22Rv1 (cell line): ENCODE data around the gene RP9.

Experiments used
- ZFX ChIP-seq: fragments of 450-650 bp; IDR thresholded peaks from 2 replicates; pipeline ENCODE4 v1.6.1; 2017; ENCODE audit warnings: antibody characterized with exemption, borderline replicate concordance
- TF ChIP-seq, protein P1 (sequence below): fragments of 450-650 bp; IDR thresholded peaks from 2 replicates; pipeline ENCODE4 v1.5.1; 2017; ENCODE audit warnings: mild to moderate bottlenecking

DNA sequence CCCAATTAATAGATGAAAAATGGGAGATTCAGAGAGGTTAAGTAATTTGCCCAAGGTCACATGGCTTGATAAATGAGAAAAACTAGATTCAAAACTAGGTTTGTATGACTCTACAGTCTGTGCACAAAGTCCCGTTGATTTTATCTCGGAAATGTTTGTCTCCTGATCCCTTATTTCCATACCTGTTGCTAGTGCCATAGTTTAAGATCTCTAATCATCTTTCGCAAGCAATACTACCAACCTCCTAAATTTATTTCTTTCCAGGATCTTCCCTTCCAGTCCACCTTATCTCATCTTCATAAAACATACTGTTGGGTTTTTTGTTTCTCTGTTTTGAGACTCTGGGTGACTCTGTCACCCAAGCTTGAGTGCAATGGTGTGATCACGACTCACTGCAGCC is 49.6 kb downstream of the RP9 start:
- TF ChIP-seq, protein P1, sequence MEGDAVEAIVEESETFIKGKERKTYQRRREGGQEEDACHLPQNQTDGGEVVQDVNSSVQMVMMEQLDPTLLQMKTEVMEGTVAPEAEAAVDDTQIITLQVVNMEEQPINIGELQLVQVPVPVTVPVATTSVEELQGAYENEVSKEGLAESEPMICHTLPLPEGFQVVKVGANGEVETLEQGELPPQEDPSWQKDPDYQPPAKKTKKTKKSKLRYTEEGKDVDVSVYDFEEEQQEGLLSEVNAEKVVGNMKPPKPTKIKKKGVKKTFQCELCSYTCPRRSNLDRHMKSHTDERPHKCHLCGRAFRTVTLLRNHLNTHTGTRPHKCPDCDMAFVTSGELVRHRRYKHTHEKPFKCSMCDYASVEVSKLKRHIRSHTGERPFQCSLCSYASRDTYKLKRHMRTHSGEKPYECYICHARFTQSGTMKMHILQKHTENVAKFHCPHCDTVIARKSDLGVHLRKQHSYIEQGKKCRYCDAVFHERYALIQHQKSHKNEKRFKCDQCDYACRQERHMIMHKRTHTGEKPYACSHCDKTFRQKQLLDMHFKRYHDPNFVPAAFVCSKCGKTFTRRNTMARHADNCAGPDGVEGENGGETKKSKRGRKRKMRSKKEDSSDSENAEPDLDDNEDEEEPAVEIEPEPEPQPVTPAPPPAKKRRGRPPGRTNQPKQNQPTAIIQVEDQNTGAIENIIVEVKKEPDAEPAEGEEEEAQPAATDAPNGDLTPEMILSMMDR: no peak
- no peak for TF ChIP-seq ZFX
